ENCODE results near the gene FAH. TPM values are rescaled to one million over a fixed set of nuclear protein-coding genes. Genes with fewer than 3 reads are reported as not detected.

The FAH gene
- total and polyA plus RNA-seq, 2 donors from 2014 or later = 34.7 to 121 TPM

- FAIRE-seq (no peak), DNase-seq (no peak)
- Histone ChIP-seq H3K9me3 (ENCODE audit: control insufficient read depth in 2 of 3, insufficient read depth in 1 of 3, low read length in 3 of 3) (no peaks in the 10 kb centered on the region), H3K27me3 (ENCODE audit: control insufficient read depth, insufficient read depth, low read length) (no peaks in the 10 kb centered on the region), H3K27ac (ENCODE audit: low read depth in 2 of 2, low read length in 2 of 2) (no peak overlapping the region), H3K36me3 (ENCODE audit: control insufficient read depth in 2 of 3, insufficient read depth in 3 of 3, low read length in 3 of 3) (no peaks in the 10 kb centered on the region), H3K4me3 (ENCODE audit: low read length in 3 of 3) (no peak overlapping the region), H3K9ac (ENCODE audit: low read length in 3 of 3) (no peak overlapping the region), H3K4me1 (ENCODE audit: control insufficient read depth in 2 of 3, insufficient read depth in 2 of 3, low read depth in 1 of 3, low read length in 3 of 3) (peaks cover 0 to 8% (median 5%) of the 10 kb centered on the region in 3 donors)
- intact Hi-C loops (cut with DNase I) = no loop called here
- TF ChIP-seq CTCF (IDR thresholded peaks at IDR 0.05; ENCODE audit: borderline replicate concordance, extremely low read depth, insufficient read depth) = no peak
Measured at GRCh38 chr15:80219955-80220354, 67.2 kb downstream of the FAH start.

- intact Hi-C loops (cut with DNase I) = no loop called here
- Histone ChIP-seq H3K9me3 (ENCODE audit: control insufficient read depth in 2 of 3, insufficient read depth in 1 of 3, low read length in 3 of 3) (no peaks in the 10 kb centered on the region), H3K4me1 (ENCODE audit: control insufficient read depth in 2 of 3, insufficient read depth in 2 of 3, low read depth in 1 of 3, low read length in 3 of 3) (no peaks in the 10 kb centered on the region), H3K9ac (ENCODE audit: low read length in 3 of 3) (no peak overlapping the region), H3K27me3 (ENCODE audit: control insufficient read depth, insufficient read depth, low read length) (no peaks in the 10 kb centered on the region), H3K4me3 (ENCODE audit: low read length in 3 of 3) (no peak overlapping the region), H3K27ac (ENCODE audit: low read depth in 2 of 2, low read length in 2 of 2) (no peak overlapping the region), H3K36me3 (ENCODE audit: control insufficient read depth in 2 of 3, insufficient read depth in 3 of 3, low read length in 3 of 3) (no peaks in the 10 kb centered on the region)
- no peak for TF ChIP-seq CTCF (IDR thresholded peaks at IDR 0.05; ENCODE audit: borderline replicate concordance, extremely low read depth, insufficient read depth)
- FAIRE-seq (peak; percentile 13), DNase-seq (no peak)
Measured at GRCh38 chr15:80228959-80229610, 76.3 kb downstream of the FAH start.

- H3K27me3 ChIP-seq (ENCODE audit: control insufficient read depth, insufficient read depth, low read length) = no peaks in the 10 kb centered on the region
- no peaks in the 10 kb centered on the region for H3K4me1 ChIP-seq (ENCODE audit: control insufficient read depth in 2 of 3, insufficient read depth in 2 of 3, low read depth in 1 of 3, low read length in 3 of 3)
- TF ChIP-seq CTCF (IDR thresholded peaks at IDR 0.05; ENCODE audit: borderline replicate concordance, extremely low read depth, insufficient read depth) = no peak
- no peaks in the 10 kb centered on the region for H3K36me3 ChIP-seq (ENCODE audit: control insufficient read depth in 2 of 3, insufficient read depth in 3 of 3, low read length in 3 of 3)
- DNase-seq (no peak), FAIRE-seq (no peak)
- no peak overlapping the region for H3K4me3 ChIP-seq (ENCODE audit: low read length in 3 of 3)
- H3K27ac ChIP-seq (ENCODE audit: low read depth in 2 of 2, low read length in 2 of 2) = no peak overlapping the region
- H3K9ac ChIP-seq (ENCODE audit: low read length in 3 of 3) = no peak overlapping the region
- H3K9me3 ChIP-seq (ENCODE audit: control insufficient read depth in 2 of 3, insufficient read depth in 1 of 3, low read length in 3 of 3) = no peaks in the 10 kb centered on the region
- intact Hi-C loops (cut with DNase I) = no loop called here
Measured at GRCh38 chr15:80231371-80231770, 78.6 kb downstream of the FAH start.

GRCh38 chr15:80233581-80233980 is 80.8 kb downstream of the FAH start:
- Histone ChIP-seq H3K9me3 (ENCODE audit: control insufficient read depth in 2 of 3, insufficient read depth in 1 of 3, low read length in 3 of 3) (no peaks in the 10 kb centered on the region), H3K36me3 (ENCODE audit: control insufficient read depth in 2 of 3, insufficient read depth in 3 of 3, low read length in 3 of 3) (no peaks in the 10 kb centered on the region), H3K27me3 (ENCODE audit: control insufficient read depth, insufficient read depth, low read length) (no peaks in the 10 kb centered on the region), H3K4me1 (ENCODE audit: control insufficient read depth in 2 of 3, insufficient read depth in 2 of 3, low read depth in 1 of 3, low read length in 3 of 3) (no peaks in the 10 kb centered on the region), H3K4me3 (ENCODE audit: low read length in 3 of 3) (no peak overlapping the region), H3K9ac (ENCODE audit: low read length in 3 of 3) (no peak overlapping the region), H3K27ac (ENCODE audit: low read depth in 2 of 2, low read length in 2 of 2) (no peak overlapping the region)
- intact Hi-C loops (cut with DNase I) = no loop called here
- TF ChIP-seq CTCF (IDR thresholded peaks at IDR 0.05; ENCODE audit: borderline replicate concordance, extremely low read depth, insufficient read depth) = no peak
- DNase-seq = peak in 4 of 5 donors; percentile 79 to 89 (median 85)
- FAIRE-seq = no peak

Data from kidney (tissue), 14 donors.